CD4-positive, alpha-beta T cell (primary cell): Measurements from ENCODE around the gene BCL2. TPM values are rescaled to one million over a fixed set of nuclear protein-coding genes. Genes with fewer than 3 reads are reported as not detected.
A peak's percentile ranks its signal among the peaks of the same experiment; 100 is the strongest.

Experiments
- ATAC-seq: fragments of 200-7000 bp; cut with Tn5 transposase; one replicate; pipeline ENCODE4 v1.10.0; 2022; ENCODE audit warnings: mild to moderate bottlenecking; ENCODE audit not compliant: poor library complexity
- CTCF ChIA-PET: fragments of 350-600 bp; sonication (Branson Sonifier 250); formaldehyde crosslinking; loops from one replicate; lab custom pipeline; 2021; ENCODE audit warnings: antibody characterized with exemption, inconsistent platforms; lab: Charles Lee
- POLR2A ChIA-PET: fragments of 350-600 bp; sonication (Branson Sonifier 250); formaldehyde crosslinking; loops from one replicate; lab custom pipeline; 2021; ENCODE audit warnings: antibody characterized with exemption, inconsistent platforms; lab: Charles Lee
- DNase-seq, 14 experiments: peaks; one replicate each; pipeline ENCODE4 v3.0.0-alpha.2; 2013 to 2020; ENCODE audit warnings: mixed read lengths in 2 of 14
- H3K27ac ChIP-seq, 2 donors: one replicate each; pipeline versions ENCODE4 v1.5.1 to v1.7.0; 2013; ENCODE audit warnings: low read length in 2 of 2, low read depth in 1 of 2, mild to moderate bottlenecking in 1 of 2
- H3K27me3 ChIP-seq, 2 experiments: 1 replicate in 1 of 2; 2 replicates in 1 of 2; pipeline versions ENCODE4 v1.6.1 to v1.7.0; 2013; ENCODE audit warnings: low read length in 2 of 2, control low read depth in 1 of 2, mild to moderate bottlenecking in 1 of 2, moderate library complexity in 1 of 2; ENCODE audit not compliant: insufficient read depth in 2 of 2, control insufficient read depth in 1 of 2
- H3K36me3 ChIP-seq: one replicate; pipeline ENCODE4 v1.6.1; 2013; ENCODE audit warnings: low read length, control low read depth; ENCODE audit not compliant: insufficient read depth
- H3K4me1 ChIP-seq: one replicate; pipeline ENCODE4 v1.6.1; 2013; ENCODE audit warnings: low read length, control low read depth; ENCODE audit not compliant: insufficient read depth
- H3K4me3 ChIP-seq: one replicate; pipeline ENCODE4 v1.5.1; 2013; ENCODE audit warnings: mild to moderate bottlenecking, low read length, moderate library complexity
- H3K9me3 ChIP-seq, 2 experiments: 1 replicate in 1 of 2; 2 replicates in 1 of 2; pipeline versions ENCODE4 v1.6.1 to v1.7.0; 2013; ENCODE audit warnings: low read length in 2 of 2, mild to moderate bottlenecking in 2 of 2, control low read depth in 1 of 2, moderate library complexity in 1 of 2; ENCODE audit not compliant: control insufficient read depth in 1 of 2, insufficient read depth in 1 of 2
- H3K27ac Mint-ChIP-seq: one replicate; pipeline ENCODE4 v1.8.0; 2020; ENCODE audit warnings: mixed read lengths
- H3K27me3 Mint-ChIP-seq: one replicate; pipeline ENCODE4 v1.8.0; 2021; ENCODE audit warnings: mixed read lengths
- H3K36me3 Mint-ChIP-seq: one replicate; pipeline ENCODE4 v1.8.0; 2021; ENCODE audit warnings: low read depth, mixed read lengths
- H3K4me1 Mint-ChIP-seq: one replicate; pipeline ENCODE4 v1.8.0; 2021; ENCODE audit warnings: low read depth, mixed read lengths
- H3K4me3 Mint-ChIP-seq: one replicate; pipeline ENCODE4 v1.8.0; 2020; ENCODE audit warnings: mild to moderate bottlenecking, mixed read lengths
- H3K9me3 Mint-ChIP-seq: one replicate; pipeline ENCODE4 v1.8.0; 2020; ENCODE audit warnings: mixed read lengths
- intact Hi-C, 2 experiments: fragments of 100-400 bp; cut with DNase I in 1 of 2; cut with micrococcal nuclease in 1 of 2; formaldehyde crosslinking; loops; one replicate each; pipeline versions ENCODE4 v1.15.1 to v1.9.0; 2023 to 2025; cut with DNase I, micrococcal nuclease
- total RNA-seq, 174 experiments: library from RNA in 2 of 174; stranded (reverse) in 2 of 174; gene quantifications; one replicate each; pipeline ENCODE4 v1.2.3 and lab custom pipeline; 2021 to 2026
- TF ChIP-seq, protein P1 (sequence below): fragments of 200-600 bp; IDR thresholded peaks from one replicate; pipeline ENCODE4 v1.8.0; 2022; ENCODE audit warnings: antibody characterized with exemption, mild to moderate bottlenecking

Gene BCL2
- total RNA-seq, 2 experiments from 2014 or later: 40.1 to 40.3 TPM

GRCh38 chr18:63150326-63150725 is 169.2 kb downstream of the BCL2 start:
- DNase-seq (no peak), ATAC-seq (no peak)
- ChIA-PET CTCF (interaction anchor here (1.6 to 7.7 kb wide), 2 partner anchors 36 to 168 kb away, joined by 3 to 56 read pairs; no protein-coding TSS in a partner anchor), POLR2A (interaction anchor here (0.9 to 1.4 kb wide), 3 partner anchors 11 to 78 kb away, joined by 3 to 4 read pairs (median 3); no protein-coding TSS in a partner anchor)
- Histone ChIP-seq H3K4me3 (no peak overlapping the region), H3K36me3 (peaks cover 16% of the 10 kb centered on the region), H3K4me1 (peaks cover 59% of the 10 kb centered on the region), H3K9me3 (no peaks in the 10 kb centered on the region), H3K27ac (no peak overlapping the region), H3K27me3 (no peaks in the 10 kb centered on the region)
- Mint-ChIP-seq H3K27ac (no peak overlapping the region), H3K36me3 (peaks cover 16% of the 10 kb centered on the region), H3K9me3 (no peaks in the 10 kb centered on the region), H3K27me3 (no peaks in the 10 kb centered on the region), H3K4me3 (no peak overlapping the region), H3K4me1 (peaks cover 58% of the 10 kb centered on the region)
- intact Hi-C loops: loop anchor here in 1 of 2 experiments (10.0 kb wide), 1 partner anchor 626 kb away; the partner anchor contains the start of gene ZCCHC2
- TF ChIP-seq, protein P1, sequence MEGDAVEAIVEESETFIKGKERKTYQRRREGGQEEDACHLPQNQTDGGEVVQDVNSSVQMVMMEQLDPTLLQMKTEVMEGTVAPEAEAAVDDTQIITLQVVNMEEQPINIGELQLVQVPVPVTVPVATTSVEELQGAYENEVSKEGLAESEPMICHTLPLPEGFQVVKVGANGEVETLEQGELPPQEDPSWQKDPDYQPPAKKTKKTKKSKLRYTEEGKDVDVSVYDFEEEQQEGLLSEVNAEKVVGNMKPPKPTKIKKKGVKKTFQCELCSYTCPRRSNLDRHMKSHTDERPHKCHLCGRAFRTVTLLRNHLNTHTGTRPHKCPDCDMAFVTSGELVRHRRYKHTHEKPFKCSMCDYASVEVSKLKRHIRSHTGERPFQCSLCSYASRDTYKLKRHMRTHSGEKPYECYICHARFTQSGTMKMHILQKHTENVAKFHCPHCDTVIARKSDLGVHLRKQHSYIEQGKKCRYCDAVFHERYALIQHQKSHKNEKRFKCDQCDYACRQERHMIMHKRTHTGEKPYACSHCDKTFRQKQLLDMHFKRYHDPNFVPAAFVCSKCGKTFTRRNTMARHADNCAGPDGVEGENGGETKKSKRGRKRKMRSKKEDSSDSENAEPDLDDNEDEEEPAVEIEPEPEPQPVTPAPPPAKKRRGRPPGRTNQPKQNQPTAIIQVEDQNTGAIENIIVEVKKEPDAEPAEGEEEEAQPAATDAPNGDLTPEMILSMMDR: no peak

GRCh38 chr18:63149302-63149587 is 170.3 kb downstream of the BCL2 start:
- peaks cover 17% of the 10 kb centered on the region for H3K36me3 Mint-ChIP-seq

GRCh38 chr18:63148449-63149301 is 170.9 kb downstream of the BCL2 start:
- Mint-ChIP-seq H3K27me3 (no peaks in the 10 kb centered on the region), H3K27ac (peak overlapping the region; percentile 53), H3K4me3 (no peak overlapping the region), H3K36me3 (peaks cover 22% of the 10 kb centered on the region), H3K9me3 (no peaks in the 10 kb centered on the region), H3K4me1 (peaks cover 51% of the 10 kb centered on the region)
- Histone ChIP-seq H3K27ac (no peak overlapping the region), H3K4me3 (no peak overlapping the region), H3K4me1 (peaks cover 42% of the 10 kb centered on the region), H3K9me3 (no peaks in the 10 kb centered on the region), H3K27me3 (no peaks in the 10 kb centered on the region), H3K36me3 (peaks cover 20% of the 10 kb centered on the region)
- no peak for DNase-seq
- ChIA-PET CTCF (interaction anchor here (7.7 kb wide), 1 partner anchor 169 kb away, joined by 56 read pairs; no protein-coding TSS in a partner anchor), POLR2A (no interaction called here)
- no peak for ATAC-seq
- TF ChIP-seq, protein P1: no peak
- intact Hi-C loops: no loop called here

More at GRCh38 chr18:63149302-63149587, 170.3 kb downstream of the BCL2 start:
- no peak for ATAC-seq
- Mint-ChIP-seq H3K27ac (peak overlapping the region; percentile 53), H3K4me3 (no peak overlapping the region), H3K9me3 (no peaks in the 10 kb centered on the region), H3K27me3 (no peaks in the 10 kb centered on the region), H3K4me1 (peaks cover 51% of the 10 kb centered on the region)
- Histone ChIP-seq H3K9me3 (no peaks in the 10 kb centered on the region), H3K4me3 (no peak overlapping the region), H3K27ac (no peak overlapping the region), H3K27me3 (no peaks in the 10 kb centered on the region), H3K36me3 (peaks cover 20% of the 10 kb centered on the region), H3K4me1 (peaks cover 48% of the 10 kb centered on the region)
- CTCF ChIA-PET: interaction anchor here (7.7 kb wide), 1 partner anchor 169 kb away, joined by 56 read pairs; no protein-coding TSS in a partner anchor
- no peak for DNase-seq
- TF ChIP-seq, protein P1: no peak
- intact Hi-C loops: no loop called here
- POLR2A ChIA-PET: no interaction called here
